Activated CD4-positive, alpha-beta T cell treated with anti-CD3 and anti-CD28 coated beads for 24 hours (primary cell): Measurements from ENCODE around the gene TMEM94.

Experiments used
- DNase-seq, 2 donors: peaks; one replicate each; pipeline ENCODE4 v3.0.0-alpha.2; 2020; ENCODE audit warnings: low read depth in 2 of 2

TMEM94 gene

GRCh38 chr17:75496005-75496404 lies 39.6 kb downstream of the TMEM94 start:
- DNase-seq, result no peak

GRCh38 chr17:75498039-75498725 lies 41.7 kb downstream of the TMEM94 start:
- no peak for DNase-seq

- no peak for DNase-seq
Observed at GRCh38 chr17:75498726-75499213, 42.3 kb downstream of the TMEM94 start.

GRCh38 chr17:75499313-75500022 lies 43.0 kb downstream of the TMEM94 start:
- no peak for DNase-seq

- no peak for DNase-seq
Observed at GRCh38 chr17:75500419-75501216, 44.2 kb downstream of the TMEM94 start.

- no peak for DNase-seq
Observed at GRCh38 chr17:75501378-75502071, 45.1 kb downstream of the TMEM94 start.

GRCh38 chr17:75502072-75502720 lies 45.8 kb downstream of the TMEM94 start:
- DNase-seq, result no peak

GRCh38 chr17:75502721-75503329 lies 46.4 kb downstream of the TMEM94 start:
- no peak for DNase-seq

- no peak for DNase-seq
Observed at GRCh38 chr17:75503337-75503950, 47.0 kb downstream of the TMEM94 start.

- no peak for DNase-seq
Observed at GRCh38 chr17:75503976-75504346, 47.5 kb downstream of the TMEM94 start.

GRCh38 chr17:75504347-75505151 lies 48.1 kb downstream of the TMEM94 start:
- no peak for DNase-seq

GRCh38 chr17:75505152-75505409 lies 48.6 kb downstream of the TMEM94 start:
- DNase-seq, result no peak

- no peak for DNase-seq
Observed at GRCh38 chr17:75505640-75506039, 49.2 kb downstream of the TMEM94 start.

- no peak for DNase-seq
Observed at GRCh38 chr17:75506134-75506533, 49.7 kb downstream of the TMEM94 start.

GRCh38 chr17:75506888-75507287 lies 50.5 kb downstream of the TMEM94 start:
- no peak for DNase-seq

- DNase-seq, result no peak
Observed at GRCh38 chr17:75507733-75508719, 51.6 kb downstream of the TMEM94 start.

- no peak for DNase-seq
Observed at GRCh38 chr17:75508931-75509361, 52.5 kb downstream of the TMEM94 start.

GRCh38 chr17:75509528-75510258 lies 53.3 kb downstream of the TMEM94 start:
- DNase-seq, result no peak
